ENCODE results near the gene NDRG4.
A peak's percentile ranks its signal among the peaks of the same experiment; 100 is the strongest.

- TF ChIP-seq SMC3 (IDR thresholded peaks at IDR 0.05; ENCODE audit: low read depth, low read length) (peak; percentile 66), NRF1 (IDR thresholded peaks at IDR 0.05; ENCODE audit: low read depth, low read length) (no peak), EZH2phosphoT487 (IDR thresholded peaks at IDR 0.05; ENCODE audit: borderline replicate concordance, low read depth) (no peak), CTCF (IDR thresholded peaks at IDR 0.05) (peak; percentile 84), CHD2 (IDR thresholded peaks at IDR 0.05; ENCODE audit: low read length, partially characterized antibody) (peak; percentile 52), RAD21 (IDR thresholded peaks at IDR 0.05; ENCODE audit: low read length) (peak; percentile 56), ELF1 (IDR thresholded peaks at IDR 0.05) (no peak), REST (IDR thresholded peaks at IDR 0.05; ENCODE audit: low read depth, low read length) (no peak), NFIC (IDR thresholded peaks at IDR 0.05; ENCODE audit: borderline replicate concordance) (no peak), RFX5 (IDR thresholded peaks at IDR 0.05; ENCODE audit: low read length) (no peak), JUND (IDR thresholded peaks at IDR 0.05) (no peak), MXI1 (IDR thresholded peaks at IDR 0.05; ENCODE audit: low read depth, low read length) (peak; percentile 62; the same call in 1 of the 2 replicates), POLR2AphosphoS5 (IDR thresholded peaks at IDR 0.05; ENCODE audit: low read depth, low read length) (no peak)
Observed at GRCh38 chr16:58511933-58512815, 12.2 kb downstream of the NDRG4 start.

Measured in SK-N-SH (cell line).